Non-pigmented ciliary epithelial cell (primary cell): Measurements from ENCODE around the gene NFE2L2.
A peak's percentile ranks its signal among the peaks of the same experiment; 100 is the strongest.
"Not testable (repeated sequence)": the region's sequence is repeated elsewhere in the genome, so short reads cannot be mapped to it uniquely, and the experiment has no call there.

ENCODE experiments used
- DNase-seq: peaks from one replicate; pipeline ENCODE4 v3.0.0-alpha.2; 2010; ENCODE audit warnings: low read depth

NFE2L2 gene

GRCh38 chr2:177264693-177265587, at the start of gene NFE2L2:
TSS of gene NFE2L2 (minus strand) at chr2:177264727. CDS start at chr2:177264576, 151 bp downstream.
- peak; percentile 61 for DNase-seq

DNA sequence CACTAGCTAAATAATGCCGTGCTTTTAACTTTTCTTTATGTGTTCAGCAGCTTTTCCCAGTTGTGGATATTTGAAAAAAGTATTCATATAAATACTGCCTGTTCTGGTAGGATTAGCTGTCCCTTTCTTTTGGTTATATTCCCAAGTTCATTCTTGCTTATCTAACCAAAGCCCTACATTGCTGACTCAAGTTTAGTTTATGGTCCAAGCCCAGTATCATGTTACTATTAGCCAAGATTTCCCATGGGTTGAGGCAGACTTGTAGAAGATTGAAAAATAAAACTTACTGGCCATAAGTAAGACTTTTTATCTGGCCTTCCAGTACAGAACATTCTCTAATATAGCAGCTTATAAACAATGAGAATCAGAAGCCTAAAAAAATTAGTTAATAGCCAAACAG, 49.7 kb upstream of the NFE2L2 start:
- peak; percentile 77 for DNase-seq

DNA sequence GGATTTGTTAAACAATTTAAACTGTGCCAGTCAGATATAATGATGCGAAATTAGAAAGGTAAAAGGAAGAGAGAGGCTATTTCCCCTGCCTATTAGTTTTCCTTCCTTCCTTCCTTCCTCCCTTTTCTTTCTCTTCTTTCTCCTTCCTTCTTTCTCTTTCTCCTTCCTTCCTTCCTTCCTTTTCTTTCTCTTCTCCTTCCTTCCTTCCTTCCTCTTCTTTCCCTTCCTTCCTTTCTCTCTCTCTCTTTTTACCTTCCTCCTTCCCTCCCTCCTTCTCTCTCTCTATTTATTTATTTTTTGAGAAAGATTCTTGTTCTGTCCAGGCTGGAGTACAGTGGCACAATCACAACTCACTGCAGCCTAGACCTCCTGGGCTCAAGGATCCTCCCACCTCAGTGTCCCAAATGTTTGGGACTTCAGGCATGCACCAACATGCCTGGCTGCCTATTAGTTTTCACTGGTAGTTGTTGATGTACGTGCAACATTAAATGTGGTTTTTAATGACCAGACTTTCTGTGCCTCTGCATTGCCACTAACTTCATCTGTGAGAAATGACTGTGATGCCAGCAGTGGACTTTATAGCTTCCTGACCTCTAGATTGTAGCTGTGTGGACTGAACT, 48.7 kb upstream of the NFE2L2 start:
- no peak for DNase-seq

- DNase-seq = no peak
Measured at GRCh38 chr2:177312562-177312961, 48.0 kb upstream of the NFE2L2 start.

DNA sequence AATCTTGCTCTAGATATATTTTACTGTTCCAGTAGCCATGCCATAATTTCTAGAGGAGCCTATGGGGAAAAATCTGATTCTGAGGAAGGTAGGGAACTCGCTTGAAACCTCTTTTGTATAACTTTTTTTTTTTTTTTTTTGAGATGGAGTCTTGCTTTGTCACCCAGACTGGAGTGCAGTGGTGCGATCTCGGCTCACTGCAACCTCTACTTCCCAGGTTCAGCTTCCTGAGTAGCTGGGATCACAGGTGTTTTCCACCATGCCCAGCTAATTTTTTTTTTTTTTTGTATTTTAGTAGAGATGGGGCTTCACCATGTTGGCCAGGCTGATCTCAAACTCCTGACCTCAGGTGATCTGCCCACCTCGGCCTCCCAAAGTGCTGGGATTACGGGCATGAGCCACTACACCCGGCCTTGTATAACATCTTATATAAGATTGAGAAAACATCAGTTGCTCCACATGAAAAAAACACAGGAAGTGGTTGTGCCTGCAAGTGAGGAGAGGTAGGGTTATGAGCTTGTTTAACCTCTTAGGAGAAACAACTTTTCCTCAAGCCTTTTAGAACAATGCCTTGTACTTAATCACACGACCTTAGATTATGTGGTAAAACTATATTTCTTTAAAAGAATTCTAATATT, 45.3 kb upstream of the NFE2L2 start:
- not testable (repeated sequence) for DNase-seq

- no peak for DNase-seq
Measured at GRCh38 chr2:177306550-177306949, 42.0 kb upstream of the NFE2L2 start.

DNA sequence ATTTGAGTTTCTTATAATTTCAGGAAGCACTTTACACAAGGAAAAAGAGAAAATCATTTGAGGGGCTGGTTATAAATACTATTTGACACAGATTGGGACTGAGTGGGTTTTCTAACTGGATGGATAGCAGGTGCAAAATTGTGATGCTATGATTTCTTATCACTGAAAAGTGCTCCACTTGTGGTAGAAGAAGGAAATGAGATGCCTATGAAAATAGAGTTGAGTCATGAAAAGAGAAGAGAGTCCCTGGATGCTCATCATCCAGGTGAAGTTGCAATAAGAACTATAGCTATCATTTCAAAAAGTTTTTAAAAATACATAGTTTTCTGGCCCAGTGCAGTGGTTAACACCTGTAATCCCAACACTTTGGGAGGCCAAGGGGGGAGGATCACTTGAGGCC, 39.4 kb upstream of the NFE2L2 start:
- no peak for DNase-seq

DNA sequence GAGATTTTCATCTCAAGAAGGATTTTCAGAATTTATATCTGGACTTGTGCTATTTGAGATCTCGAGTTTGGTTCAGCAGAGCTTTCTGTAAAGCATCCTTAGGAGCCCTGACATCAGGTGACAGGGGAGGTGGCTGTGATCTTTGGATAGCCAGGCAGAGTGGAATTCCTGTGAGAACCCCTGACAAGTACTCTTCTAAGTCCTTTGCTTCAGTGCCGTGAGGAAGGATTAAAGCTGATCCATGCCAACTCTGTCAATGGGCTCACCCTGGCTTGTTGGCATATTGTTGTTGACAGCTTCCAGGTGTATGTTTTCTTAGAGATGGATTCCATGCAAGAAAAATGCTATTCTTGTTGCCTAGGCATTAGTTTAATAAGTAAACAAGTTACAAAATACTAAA, 38.0 kb upstream of the NFE2L2 start:
- no peak for DNase-seq

DNA sequence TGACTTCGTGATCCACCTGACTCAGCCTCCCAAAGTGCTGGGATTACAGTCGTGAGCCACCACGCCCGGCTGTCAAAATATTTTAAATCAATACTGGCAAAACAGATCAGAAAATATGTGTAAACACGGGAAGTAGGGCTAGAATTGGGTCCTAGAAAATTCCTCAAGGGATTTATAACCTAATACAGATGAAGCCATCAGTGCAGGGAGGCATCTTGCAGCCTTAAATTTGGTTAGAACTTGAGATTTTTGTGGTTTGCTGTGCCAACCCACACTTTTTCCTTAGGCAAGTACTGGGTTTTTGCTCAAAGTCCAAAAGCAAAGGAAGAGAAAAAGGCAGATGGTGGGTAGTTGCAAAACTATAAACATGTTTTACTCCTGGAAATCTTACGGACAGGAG, 33.7 kb upstream of the NFE2L2 start:
- no peak for DNase-seq

DNA sequence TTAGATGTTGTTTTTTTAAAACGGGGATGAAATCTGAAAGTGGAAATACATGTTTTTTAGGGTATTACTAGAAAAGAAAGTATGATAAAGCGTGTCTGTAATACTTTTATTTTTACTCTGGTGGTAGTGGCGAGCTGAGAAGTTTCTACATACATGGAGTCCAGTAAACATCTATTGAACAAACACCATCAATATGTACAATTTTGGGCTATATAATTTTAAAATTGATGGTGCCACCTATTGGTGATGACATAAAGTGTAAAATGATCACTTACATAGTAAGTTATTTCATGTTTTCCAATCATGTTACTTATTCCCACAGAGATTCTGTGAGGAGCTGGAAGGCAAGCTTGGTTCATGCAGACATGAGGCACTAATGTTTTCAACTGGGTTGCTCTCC, 31.5 kb upstream of the NFE2L2 start:
- DNase-seq = no peak

- no peak for DNase-seq
Measured at GRCh38 chr2:177295484-177295883, 31.0 kb upstream of the NFE2L2 start.

GRCh38 chr2:177291701-177292100, 27.2 kb upstream of the NFE2L2 start:
- no peak for DNase-seq

GRCh38 chr2:177289824-177290628, 25.5 kb upstream of the NFE2L2 start:
- no peak for DNase-seq

DNA sequence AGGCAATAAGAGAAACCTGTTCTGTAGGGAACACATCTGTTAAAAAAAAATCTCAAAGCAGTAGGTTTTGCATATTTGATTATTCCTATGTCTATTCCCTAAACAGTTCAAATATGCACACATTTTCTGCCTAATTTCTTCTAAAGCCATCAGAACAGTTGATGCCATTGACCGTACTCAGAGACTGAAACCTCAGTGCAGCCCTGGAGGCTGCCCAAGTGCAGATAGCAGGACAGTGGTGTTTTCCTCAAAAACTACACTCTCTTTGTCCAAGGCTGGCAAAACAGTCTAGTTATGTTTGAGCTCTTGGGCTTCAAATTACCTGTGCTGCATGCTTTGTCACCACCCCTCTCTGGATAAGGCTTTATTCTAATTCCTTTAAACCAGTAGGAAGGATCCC, 23.3 kb upstream of the NFE2L2 start:
- no peak for DNase-seq

DNA sequence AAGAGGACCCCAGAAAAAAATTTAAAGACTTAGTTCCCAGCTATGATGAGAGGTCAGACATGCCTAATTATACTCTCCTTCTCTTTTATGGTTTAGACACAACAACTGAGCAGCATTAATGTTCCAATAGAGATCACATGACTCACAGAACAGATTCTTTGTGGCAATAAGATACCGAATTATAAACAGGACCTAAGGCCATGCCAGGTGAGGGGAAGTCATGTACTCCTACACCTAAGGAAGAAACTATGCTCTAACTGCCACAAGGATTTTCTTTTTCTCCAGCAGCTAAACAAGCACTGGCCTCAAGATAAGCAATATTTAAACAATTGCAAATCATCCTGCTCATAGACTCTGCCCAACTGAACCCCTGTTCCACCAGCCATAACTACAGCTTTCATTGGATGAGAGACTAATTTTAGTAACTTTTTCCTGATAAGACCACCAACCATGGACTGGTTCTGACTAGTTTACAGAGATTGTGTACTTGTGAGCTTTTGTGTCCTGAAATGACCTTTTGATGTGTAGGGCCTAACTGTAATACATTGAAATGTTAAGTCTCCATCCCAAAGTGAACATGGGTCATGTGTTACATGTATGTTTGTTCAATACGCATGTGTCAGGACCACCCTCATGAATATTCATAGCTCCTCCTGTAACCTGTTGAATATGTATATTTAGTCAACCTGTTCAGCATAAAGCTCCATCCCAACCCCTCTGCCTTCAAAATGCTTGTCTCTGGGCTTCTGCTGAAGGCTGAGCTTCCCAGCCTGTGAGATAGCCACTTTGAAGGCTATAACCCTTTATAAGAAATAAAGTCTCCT, 21.6 kb upstream of the NFE2L2 start:
- DNase-seq = no peak

- DNase-seq = no peak
Measured at GRCh38 chr2:177284531-177284930, 20.0 kb upstream of the NFE2L2 start.

GRCh38 chr2:177283906-177284305, 19.4 kb upstream of the NFE2L2 start:
- no peak for DNase-seq

DNA sequence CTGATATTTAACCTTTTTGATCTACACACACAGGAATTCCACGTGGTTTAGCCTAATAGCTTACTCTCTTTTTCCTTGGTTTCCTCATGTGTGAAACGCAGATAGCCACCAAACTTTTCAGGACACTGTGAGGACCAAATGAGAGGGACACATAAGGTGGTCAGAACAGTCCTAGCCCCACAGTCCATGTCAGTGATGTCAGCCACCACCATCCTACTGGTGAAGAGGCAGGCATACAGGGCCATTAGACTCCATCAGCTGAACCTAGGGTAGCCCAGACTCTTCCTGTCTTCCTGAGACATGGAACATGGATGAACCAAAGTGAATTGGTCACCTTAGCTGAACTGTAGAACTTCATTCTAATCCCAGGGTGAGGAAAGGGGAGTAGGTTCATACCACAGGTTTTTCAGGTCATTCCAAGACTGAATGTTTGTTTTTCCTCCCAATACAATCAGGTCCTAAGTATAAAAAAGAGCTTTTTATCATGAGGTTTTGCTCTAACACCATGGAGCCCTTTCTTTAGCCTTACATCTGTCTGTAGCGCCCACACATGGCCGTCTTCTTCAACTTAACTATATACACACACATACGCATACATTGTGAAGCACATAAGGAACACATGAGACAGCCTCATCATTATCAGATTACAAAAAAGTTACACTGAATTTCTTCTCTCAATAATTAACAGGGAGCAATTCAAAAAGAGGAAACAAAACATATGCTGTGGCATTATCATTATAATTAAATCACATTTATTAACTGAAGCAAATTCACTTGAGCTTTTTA, 18.5 kb upstream of the NFE2L2 start:
- DNase-seq = no peak

DNA sequence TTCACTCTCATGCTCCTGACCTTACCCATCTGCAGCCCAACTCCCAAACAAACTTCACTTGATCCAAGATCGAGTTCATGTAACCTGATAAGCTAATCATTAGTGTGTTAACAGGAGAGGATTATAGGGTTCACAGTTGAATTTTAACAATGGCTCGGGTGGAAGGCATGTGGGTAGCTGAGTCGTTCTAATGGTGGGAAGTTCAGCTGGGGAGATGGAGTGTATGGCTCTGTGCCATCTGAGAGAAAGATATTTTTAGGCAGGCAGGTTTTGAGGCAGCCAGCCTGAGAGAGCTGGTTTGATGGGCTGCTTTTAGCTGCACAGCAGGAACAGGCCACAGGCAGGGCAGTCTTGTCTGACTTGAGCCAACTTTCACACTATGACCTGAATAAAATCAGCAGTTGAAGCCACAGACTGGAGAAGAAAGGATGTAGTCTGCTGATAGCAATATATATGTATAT, 17.7 kb upstream of the NFE2L2 start:
- DNase-seq = no peak

- no peak for DNase-seq
Measured at GRCh38 chr2:177281400-177282180, 17.1 kb upstream of the NFE2L2 start.
